ENCODE data around the gene WNT8B. TPM values are rescaled to one million over a fixed set of nuclear protein-coding genes. Genes with fewer than 3 reads are reported as not detected.

WNT8B gene
- total and polyA plus RNA-seq, 9 of the 15 experiments (the other 6 are each of a cell fraction or from before 2014, with no cell fraction given) = not detected

DNA sequence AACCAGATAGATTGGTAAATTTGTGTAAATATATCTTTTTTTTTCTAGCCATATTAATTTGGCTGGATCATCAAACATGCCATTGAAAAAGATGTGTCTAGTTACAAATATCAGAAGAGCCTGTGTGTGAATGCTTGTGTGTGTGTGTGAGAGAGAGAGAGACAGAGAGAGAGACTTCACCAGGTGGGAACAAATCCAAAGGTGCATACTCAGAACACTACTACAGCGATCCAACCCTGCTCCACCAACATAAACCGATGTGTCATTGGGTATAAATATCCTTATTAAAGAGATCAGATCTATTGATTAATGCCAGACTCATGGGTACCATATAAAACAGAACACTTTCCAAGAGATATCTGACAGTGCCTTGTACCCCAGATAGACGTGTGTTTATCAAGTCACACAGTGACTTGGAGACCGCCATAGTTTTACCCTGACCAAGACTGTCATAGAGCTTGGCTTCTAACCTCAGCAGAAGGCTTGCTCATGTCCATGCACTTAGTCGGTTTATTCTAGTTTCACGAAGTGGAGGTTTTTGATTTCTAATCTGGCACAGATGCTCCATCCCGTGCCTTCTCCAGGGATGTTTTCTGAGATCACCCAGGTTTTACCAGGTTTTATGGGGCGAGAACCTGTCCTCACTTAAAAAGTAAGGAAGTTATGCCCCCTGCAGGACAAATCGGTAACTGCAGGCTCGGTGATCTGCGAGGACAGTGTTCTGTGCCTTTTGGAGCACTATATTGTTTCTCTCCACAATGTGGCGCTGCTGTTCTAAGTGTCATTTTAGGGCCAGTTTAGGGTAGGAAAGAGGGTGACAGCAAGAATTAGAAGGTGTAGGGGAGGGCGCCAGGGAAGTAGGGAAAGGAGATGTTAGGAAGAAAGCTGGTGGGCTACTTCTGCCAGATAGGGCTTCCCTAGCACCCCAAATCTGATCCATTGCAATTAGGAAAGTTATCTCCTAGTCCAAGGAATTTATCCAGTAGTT is 29.3 kb upstream of the WNT8B start (continued):
- TF ChIP-seq RBM22 (IDR thresholded peaks at IDR 0.05; ENCODE audit: low read depth, low read length, poor library complexity, severe bottlenecking) = no peak
- no peak for TF ChIP-seq ZNF696 (CRISPR knock-in tag; conservative IDR thresholded peaks at IDR 0.05)
- TF ChIP-seq CHD4 (IDR thresholded peaks at IDR 0.05; ENCODE audit: insufficient read depth, insufficient replicate concordance, low read depth, low read length, poor library complexity, severe bottlenecking) = no peak
- TF ChIP-seq SP1 (CRISPR knock-in tag; IDR thresholded peaks at IDR 0.05) = peak; percentile 25; the same call in 1 of the 2 replicates
- TF ChIP-seq, protein P1, sequence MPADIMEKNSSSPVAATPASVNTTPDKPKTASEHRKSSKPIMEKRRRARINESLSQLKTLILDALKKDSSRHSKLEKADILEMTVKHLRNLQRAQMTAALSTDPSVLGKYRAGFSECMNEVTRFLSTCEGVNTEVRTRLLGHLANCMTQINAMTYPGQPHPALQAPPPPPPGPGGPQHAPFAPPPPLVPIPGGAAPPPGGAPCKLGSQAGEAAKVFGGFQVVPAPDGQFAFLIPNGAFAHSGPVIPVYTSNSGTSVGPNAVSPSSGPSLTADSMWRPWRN (IDR thresholded peaks at IDR 0.05; ENCODE audit: low read depth) = no peak
- TF ChIP-seq ZNF57 (CRISPR knock-in tag; IDR thresholded peaks at IDR 0.05) = no peak
- TF ChIP-seq ATF7 (IDR thresholded peaks at IDR 0.05) = peak; percentile 33; the same call in 1 of the 2 replicates
- TF ChIP-seq, protein P2, sequence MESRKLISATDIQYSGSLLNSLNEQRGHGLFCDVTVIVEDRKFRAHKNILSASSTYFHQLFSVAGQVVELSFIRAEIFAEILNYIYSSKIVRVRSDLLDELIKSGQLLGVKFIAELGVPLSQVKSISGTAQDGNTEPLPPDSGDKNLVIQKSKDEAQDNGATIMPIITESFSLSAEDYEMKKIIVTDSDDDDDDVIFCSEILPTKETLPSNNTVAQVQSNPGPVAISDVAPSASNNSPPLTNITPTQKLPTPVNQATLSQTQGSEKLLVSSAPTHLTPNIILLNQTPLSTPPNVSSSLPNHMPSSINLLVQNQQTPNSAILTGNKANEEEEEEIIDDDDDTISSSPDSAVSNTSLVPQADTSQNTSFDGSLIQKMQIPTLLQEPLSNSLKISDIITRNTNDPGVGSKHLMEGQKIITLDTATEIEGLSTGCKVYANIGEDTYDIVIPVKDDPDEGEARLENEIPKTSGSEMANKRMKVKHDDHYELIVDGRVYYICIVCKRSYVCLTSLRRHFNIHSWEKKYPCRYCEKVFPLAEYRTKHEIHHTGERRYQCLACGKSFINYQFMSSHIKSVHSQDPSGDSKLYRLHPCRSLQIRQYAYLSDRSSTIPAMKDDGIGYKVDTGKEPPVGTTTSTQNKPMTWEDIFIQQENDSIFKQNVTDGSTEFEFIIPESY (CRISPR knock-in tag; IDR thresholded peaks at IDR 0.05) = no peak
- TF ChIP-seq, protein P3, sequence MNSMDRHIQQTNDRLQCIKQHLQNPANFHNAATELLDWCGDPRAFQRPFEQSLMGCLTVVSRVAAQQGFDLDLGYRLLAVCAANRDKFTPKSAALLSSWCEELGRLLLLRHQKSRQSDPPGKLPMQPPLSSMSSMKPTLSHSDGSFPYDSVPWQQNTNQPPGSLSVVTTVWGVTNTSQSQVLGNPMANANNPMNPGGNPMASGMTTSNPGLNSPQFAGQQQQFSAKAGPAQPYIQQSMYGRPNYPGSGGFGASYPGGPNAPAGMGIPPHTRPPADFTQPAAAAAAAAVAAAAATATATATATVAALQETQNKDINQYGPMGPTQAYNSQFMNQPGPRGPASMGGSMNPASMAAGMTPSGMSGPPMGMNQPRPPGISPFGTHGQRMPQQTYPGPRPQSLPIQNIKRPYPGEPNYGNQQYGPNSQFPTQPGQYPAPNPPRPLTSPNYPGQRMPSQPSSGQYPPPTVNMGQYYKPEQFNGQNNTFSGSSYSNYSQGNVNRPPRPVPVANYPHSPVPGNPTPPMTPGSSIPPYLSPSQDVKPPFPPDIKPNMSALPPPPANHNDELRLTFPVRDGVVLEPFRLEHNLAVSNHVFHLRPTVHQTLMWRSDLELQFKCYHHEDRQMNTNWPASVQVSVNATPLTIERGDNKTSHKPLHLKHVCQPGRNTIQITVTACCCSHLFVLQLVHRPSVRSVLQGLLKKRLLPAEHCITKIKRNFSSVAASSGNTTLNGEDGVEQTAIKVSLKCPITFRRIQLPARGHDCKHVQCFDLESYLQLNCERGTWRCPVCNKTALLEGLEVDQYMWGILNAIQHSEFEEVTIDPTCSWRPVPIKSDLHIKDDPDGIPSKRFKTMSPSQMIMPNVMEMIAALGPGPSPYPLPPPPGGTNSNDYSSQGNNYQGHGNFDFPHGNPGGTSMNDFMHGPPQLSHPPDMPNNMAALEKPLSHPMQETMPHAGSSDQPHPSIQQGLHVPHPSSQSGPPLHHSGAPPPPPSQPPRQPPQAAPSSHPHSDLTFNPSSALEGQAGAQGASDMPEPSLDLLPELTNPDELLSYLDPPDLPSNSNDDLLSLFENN (IDR thresholded peaks at IDR 0.05; ENCODE audit: low read depth in 2 of 2, low read length in 2 of 2) = 0 out of 4 replicates have a peak, but pooled peaks of 1 of the 2 experiments have one; percentile 20
- no peak for TF ChIP-seq ZNF146 (CRISPR knock-in tag; IDR thresholded peaks at IDR 0.05; ENCODE audit: unreplicated experiment)
- TF ChIP-seq, protein P4, sequence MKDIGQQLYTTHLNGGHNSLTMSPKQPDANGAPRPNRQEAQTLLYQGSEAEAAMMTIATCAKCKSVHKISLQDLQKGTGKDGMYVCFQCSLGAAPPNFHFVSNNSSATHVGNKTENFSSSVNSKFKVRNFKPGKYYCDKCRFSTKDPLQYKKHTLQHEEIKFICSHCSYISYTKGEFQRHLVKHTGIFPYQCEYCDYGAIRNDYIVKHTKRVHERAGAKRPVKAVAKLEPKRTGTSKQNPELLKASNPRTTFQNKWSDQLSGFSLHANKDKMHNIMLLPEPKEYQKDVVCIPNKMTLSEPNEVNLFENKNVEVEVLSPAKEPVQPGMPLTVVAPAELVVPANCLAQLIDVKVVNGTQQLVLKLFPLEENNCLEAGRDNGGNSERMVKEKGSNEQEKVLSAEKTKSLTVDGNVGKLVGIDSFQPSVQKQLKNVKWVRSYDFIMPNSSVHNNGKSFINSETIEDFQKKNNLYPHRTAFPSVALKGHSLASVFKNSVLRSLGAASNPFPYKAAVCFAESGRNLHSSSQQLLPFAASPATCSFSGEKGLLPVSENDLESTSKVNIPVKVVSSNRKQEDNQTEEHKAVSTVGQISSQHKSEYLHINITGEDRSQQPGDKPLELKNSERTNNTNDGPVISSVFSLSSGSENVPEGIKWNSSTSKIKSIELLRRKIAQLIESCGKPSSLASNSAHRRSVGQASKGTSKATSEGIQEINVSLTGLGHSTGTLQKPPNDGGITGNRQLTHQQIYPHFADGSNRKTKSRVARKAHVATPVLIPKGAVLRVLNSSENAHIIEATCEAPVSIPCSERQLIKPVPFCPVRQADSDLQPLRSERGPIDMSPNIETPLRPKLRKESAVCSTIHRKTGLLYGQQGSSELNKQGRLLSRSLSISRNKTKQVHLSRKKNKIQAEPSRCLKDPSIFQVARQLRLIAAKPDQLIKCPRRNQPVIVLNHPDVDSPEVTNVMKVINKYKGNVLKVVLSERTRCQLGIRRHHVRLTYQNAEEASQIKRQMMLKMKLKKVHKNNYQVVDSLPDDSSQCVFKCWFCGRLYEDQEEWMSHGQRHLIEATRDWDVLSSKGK (CRISPR knock-in tag; IDR thresholded peaks at IDR 0.05) = no peak
- TF ChIP-seq BDP1 (IDR thresholded peaks at IDR 0.05; ENCODE audit: insufficient read depth, insufficient read length) = no peak
